A673 (cell line): Measurements from ENCODE around the gene DMGDH.

Experiments used
- EZH2 ChIP-seq: fragments of 200-600 bp; sonication (generic); IDR thresholded peaks from 2 replicates; pipeline ENCODE4 v1.6.1; 2017; ENCODE audit warnings: borderline replicate concordance, low read depth, mild to moderate bottlenecking, mixed read lengths, antibody characterized with exemption, low read length; ENCODE audit not compliant: poor library complexity, severe bottlenecking
- TF ChIP-seq, protein P1 (sequence below): fragments of 300-800, 200-600 bp; sonication (generic); conservative IDR thresholded peaks from 2 replicates; pipeline ENCODE4 v1.5.1; 2017; ENCODE audit warnings: low read depth, mild to moderate bottlenecking, antibody characterized with exemption, low read length, moderate library complexity, mixed read lengths

DNA sequence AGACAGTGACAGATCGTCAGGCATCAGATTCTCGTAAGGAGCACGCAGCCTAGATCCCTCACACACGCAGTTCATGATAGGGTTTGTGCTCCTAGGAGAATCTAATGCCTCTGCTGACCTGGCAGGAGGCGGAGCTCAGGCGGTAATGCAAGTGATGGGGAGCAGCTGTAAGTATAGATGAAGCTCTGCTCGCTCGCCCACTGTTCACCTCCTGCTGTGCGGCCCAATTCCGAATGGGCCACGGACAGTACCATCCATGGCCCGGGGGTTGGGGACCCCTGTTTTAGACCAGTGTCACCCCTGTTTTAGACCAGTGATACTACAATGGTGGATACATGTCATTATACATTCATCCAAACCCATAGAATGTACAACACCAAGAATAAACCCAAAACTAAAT lies 80.4 kb downstream of the DMGDH start:
- TF ChIP-seq, protein P1, sequence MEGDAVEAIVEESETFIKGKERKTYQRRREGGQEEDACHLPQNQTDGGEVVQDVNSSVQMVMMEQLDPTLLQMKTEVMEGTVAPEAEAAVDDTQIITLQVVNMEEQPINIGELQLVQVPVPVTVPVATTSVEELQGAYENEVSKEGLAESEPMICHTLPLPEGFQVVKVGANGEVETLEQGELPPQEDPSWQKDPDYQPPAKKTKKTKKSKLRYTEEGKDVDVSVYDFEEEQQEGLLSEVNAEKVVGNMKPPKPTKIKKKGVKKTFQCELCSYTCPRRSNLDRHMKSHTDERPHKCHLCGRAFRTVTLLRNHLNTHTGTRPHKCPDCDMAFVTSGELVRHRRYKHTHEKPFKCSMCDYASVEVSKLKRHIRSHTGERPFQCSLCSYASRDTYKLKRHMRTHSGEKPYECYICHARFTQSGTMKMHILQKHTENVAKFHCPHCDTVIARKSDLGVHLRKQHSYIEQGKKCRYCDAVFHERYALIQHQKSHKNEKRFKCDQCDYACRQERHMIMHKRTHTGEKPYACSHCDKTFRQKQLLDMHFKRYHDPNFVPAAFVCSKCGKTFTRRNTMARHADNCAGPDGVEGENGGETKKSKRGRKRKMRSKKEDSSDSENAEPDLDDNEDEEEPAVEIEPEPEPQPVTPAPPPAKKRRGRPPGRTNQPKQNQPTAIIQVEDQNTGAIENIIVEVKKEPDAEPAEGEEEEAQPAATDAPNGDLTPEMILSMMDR, result no peak
- no peak for TF ChIP-seq EZH2
